HG02938 (cell line): ENCODE data around the gene FPR1.
"Not testable (repeated sequence)": the region's sequence is repeated elsewhere in the genome, so short reads cannot be mapped to it uniquely, and the experiment has no call there.

Experiments used
- ATAC-seq: cut with Tn5 transposase; IDR thresholded peaks from one replicate; pipeline ENCODE4 v1.9.1; 2021; ENCODE audit warnings: mild to moderate bottlenecking, moderate library complexity; ENCODE audit not compliant: unreplicated experiment

The FPR1 gene

DNA sequence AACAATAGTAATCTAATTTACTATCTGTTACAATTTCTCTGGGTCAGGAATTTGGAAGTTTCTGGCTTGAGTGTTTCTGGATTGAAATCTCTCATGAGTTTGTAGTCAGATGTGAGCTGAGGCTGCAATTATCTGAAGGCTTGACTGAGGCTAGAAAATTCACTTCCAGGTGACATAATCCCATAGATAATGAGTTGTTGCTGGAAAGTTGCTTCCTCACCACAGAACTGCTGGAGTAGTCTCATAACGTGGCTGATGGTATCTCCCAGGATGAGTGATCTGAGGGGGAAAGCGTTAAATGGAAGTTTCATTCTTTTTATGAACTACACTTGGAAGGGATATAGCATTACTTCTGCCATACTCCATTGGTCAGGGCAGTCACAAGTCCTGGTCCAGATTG lies 28.0 kb upstream of the FPR1 start:
- ATAC-seq = no peak

DNA sequence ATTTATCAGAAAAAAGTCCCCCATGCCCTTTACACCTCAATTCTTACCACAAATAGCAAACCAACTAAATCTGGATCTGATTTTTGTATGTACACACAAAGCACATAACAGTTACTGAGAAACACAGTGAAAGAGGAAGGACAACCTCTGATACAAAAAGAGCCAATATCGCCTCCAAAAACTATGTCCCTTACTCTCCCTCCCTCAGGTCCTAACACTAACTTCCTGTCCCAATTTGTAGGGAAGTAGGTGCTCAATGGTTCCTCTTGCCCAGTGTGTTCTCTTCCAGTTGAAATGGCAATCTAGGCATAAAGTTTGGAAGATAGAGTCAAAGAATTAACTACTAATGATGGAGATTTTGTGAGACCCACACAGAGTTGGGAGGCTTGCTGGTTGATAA lies 27.5 kb upstream of the FPR1 start:
- ATAC-seq = no peak

DNA sequence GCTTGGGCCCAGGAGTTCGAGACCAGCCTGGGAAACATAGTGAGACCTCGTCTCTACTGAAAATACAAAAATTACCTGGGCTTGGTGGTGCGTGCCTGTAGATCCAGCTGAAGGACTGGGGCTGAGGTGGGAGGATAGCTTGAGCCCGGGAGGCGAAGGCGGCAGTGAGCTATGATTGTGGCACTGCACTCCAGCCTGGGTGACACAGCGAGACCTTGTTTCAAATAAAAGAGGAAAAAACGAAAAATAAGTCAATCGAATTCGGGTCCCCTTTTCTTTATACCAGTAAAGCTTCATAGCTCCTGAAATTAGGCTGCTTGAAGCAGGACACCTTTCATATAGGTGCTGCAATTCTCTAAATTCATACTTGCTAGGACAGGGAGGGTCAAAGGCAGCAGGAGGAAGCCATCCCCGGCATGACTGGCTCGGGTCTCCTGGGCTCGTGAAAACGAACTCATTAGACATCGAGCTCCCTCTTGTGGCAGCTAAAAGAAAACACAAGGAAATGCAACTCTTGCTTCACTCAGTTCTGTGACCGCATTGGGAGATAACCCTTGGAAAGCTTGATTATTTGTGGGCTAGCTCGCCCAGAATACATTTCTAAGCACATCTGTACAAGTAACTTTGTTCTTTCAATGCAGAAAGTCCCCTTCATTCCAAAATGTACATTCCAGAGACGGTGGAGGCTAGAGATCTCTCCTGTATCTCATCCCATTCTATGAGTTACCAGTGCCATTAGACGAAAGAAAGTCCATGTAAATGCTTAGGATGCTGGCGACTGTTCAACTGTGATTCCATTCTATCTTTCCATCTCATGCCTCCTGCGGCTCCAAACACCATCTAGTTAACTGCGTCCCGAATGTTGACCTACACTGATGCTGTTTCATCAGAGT lies 26.1 kb upstream of the FPR1 start:
- ATAC-seq = no peak

DNA sequence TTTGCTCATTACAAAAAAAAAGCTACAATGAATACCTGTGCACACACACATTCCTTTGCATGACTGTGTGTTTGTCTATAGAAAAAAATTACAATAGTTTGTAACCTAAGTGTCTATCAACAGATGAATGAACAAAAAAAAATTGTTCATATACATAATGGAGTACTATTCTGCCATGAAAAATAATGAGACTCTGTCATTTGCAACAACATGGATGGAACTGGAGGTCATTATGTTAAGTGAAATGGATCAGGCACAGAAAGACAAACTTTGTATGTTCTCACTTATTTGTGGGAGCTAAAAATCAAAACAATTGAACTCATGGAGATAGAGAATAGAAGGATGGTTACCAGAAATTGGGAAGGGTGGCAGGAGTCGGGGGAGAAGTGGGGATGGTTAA lies 24.9 kb upstream of the FPR1 start:
- ATAC-seq = not testable (repeated sequence)

DNA sequence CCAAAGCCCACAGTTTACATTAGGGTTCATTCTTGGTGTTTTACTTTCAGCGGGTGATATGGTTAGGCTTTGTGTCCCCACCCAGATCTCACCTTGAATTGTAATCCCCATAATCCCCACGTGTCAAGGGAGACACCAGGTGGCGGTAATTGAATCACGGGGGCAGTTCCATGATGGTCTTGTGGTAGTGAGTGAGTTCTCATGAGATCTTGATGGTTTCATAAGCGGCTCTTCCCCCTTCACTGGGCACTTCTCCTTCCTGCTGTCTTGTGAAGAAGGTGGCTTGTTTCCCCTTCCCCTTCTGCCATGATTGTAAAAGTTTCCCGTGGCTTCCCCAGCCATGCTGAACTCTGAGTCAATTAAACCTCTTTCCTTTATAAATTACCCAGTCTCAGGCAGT lies 21.3 kb upstream of the FPR1 start:
- no peak for ATAC-seq

DNA sequence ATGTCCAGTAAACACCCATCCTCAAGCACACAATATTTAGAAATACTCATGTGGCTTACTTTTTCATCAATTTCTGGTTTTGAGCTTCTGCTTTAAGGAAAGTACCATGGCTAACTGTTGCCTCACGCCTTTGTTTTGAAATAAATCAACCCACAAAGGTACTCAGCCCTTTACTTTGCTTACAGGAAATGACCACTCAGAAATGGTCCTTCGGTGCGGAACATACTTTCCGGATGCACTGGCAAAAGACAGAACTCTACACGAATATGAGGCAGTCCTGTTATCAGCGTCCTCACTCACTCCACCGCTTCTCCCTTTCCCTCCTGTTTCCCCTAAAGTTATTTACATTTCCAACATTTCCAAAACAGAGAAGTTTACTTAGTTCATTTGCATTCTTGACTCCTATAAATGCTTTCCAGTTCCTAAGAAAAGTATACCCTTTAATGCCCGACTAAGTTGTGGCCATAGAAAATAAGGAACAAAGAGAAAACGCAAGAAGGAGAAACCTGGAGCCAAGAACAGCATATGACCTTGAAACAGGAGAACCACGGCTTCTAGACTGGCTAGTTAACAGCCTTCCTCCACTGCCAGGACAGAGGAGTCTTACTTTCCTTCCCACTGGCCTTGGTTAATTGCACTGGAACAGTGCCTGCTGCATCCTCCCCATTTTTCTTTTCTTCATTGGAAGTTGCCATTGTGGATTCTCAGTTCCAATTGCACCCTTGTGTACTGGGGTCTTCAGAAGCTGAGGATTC lies 19.9 kb upstream of the FPR1 start:
- no peak for ATAC-seq

DNA sequence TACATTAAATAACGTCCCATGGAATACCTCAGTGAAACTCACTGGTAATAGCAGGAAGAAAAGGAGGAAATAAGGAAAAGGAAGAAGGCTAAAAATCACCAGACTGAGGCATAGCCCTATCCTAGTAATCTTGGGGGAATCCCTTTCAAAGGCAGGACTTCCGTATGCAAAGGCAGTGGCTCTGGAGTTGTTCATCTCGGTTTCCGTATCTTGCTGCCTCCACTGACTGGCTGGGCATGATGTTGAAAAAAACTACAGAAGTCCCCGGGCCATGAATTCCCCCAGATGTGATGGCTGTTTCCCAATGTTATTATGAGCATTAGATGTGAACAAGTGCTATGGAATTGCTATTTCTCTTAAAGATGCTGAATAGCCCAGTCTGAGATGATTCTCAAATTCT lies 14.8 kb upstream of the FPR1 start:
- no peak for ATAC-seq

DNA sequence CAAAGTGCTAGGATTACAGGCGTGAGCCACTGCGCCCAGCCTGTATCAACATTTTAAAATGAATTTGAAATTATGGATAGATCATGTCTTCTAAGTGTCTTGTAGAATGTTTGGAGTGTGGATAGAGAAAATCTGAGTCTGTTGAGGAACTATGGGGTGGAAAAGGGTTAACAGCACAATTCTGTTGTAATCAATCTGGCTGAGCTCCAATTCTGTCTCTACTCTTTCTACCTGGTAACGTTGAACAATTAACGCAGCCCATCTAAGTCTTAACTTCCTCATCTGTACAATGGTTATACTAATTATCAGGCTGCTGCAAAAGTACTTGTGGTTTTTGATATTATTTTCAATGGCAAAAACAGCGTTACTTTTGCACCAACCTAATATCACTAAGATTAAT lies 13.4 kb upstream of the FPR1 start:
- ATAC-seq = no peak

DNA sequence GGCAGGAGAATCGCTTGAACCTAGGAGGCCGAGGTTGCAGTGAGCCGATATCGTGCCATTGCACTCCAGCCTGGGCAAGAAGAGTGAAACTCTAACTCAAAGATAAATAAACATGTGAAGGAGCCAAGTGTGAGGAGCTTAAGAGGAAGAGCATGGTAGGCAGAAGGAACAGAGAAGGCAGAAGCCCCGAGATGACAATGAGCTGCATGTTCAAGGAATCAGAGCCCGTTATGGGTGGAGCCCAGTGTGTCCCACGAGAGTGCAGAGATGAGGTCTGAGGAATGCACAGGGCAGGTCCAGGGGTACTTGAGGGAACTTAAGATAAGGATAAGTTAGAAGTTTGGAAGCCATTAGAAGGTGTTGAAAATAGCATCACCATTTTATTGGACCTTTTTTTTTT lies 10.0 kb upstream of the FPR1 start:
- no peak for ATAC-seq

DNA sequence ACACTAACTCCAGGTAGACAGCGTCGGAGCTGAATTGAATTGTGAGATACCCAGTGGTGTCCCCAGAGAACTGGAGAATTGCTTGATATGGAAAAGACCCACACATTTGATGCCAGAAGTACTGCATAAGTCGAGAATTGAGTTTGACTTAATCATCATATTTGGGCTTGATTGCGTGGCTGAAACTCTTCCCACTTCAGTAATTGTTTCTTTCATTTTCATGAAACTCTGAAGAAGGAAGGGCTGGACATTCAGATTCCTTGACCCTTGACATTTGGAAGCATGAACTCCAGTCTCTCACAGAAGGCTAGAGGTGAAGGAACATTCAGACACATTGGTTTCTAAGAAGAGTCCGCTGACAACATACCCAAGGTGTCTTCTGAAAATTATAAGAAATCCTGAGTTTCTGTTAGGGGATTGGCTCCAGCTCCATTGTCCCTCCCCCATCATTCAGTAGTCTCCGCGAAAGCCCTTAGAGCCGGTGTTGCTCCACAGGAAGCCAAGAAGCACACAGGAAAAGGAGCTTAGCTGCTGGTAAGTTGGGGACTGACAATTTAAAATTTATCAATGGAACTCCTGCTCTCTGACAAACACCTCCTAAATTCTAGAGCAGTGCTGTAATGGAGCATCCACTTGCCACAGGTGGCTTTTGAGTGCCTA lies 9.1 kb upstream of the FPR1 start, which contains the start of gene FPR2:
Gene FPR2, plus strand, starts transcription at position 484 of the 660 bp plus-strand sequence. CDS start 7,479 bp downstream, outside the sequence.
- ATAC-seq = no peak

DNA sequence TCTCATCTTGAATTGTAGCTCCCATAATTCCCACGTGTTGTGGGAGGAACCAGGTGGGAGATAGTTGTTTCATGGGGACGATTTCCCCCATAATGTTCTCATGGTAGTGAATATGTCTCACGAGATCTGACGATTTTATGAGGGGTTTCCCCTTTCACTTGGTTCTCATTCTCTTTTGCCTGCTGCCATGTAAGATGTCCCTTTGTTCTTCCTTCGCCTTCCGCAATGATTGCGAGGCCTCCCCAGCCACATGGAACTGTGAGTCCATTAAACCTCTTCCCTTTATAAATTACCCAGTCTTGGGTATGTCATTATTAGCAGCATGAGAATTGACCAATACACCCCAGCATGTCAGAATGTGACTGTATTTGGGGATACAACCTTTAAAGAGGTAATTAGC lies 3.9 kb upstream of the FPR1 start:
- ATAC-seq = no peak

DNA sequence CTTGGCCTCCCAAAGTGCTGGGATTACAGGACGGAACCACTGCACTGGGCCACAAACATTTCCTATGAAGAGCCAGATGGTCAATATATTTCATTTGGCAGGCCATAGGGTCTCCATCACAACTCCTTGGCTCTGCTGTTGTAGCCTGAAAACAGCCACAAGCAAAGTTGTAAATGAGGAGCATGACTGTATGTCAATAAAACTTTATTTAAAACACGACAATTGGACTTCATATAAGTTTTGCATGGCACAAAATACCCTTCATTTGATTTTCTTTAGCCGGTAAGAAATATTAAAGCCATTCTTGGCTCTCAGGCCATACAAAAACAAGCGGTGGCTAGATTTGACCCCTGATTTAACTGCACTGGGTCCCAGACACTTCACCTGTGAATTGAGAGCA lies 3.1 kb upstream of the FPR1 start:
- no peak for ATAC-seq

DNA sequence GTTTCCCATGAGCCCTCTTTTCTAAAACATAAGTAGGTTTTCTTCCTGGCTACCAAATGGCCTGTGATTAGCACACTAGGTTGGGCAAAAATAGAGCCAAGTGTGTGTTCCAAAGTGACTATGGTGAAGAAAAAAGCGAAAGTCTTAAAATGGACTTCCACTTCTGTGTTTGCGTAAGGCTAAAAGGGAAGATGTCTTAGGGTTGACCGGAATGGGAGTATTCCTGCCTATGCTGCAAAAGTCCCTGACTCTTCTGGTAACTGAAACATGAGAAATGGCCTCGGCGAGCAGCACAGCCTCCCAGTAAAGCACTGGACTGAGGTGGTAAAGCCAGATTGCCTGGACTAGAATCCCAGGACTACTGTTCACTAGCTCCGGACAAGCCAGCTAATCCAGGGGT lies 2.4 kb upstream of the FPR1 start:
- ATAC-seq = no peak

DNA sequence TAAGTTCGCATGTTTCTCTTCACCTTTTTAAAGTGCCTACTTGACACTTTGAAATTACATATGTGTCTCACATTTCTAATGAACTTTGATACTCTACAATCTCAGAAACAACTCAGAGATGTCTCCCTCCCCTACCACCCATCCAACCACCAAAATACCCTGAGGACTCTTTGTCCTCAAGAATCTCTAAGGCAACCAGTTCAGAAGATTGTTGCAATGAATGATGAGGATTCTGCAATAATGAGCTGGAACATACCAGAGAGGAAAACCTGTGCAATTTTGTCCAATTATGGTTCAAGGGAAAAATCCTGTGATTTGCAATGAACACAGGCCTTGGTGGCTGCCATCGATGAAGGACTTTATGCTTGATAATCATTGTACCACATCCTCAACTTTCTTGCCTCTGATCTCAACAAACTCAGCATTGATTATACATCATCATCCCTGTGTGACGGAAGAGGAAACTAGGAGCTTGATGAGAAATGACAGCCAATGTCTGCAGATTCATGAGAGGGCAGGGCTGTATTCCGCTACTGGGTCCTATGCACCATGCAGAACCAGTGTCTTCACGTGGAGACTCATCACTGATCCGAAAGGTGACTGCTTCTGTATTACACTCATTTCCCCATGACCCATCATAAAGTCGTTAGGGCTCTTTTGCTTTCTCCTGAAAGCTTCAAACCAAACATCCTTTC lies 1.1 kb downstream of the FPR1 start:
- ATAC-seq = no peak

DNA sequence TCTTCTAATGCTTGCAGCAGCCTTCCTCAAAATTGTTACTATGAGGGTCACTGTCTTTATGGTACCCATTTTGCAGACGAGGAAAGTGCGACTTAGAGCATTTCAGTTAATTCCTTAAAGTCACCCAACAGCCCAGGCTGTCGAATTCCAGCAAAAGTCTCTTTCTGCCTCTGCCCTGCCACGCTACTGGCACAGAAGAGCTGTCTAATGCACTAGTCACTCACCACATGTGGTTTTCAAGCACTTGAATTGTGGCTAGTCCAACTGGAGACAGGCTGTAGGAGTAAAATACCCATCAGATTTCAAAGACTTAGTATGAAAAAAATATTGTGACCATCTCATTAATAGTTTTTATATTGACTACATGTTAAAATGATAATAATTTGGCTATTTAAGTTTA lies 1.7 kb downstream of the FPR1 start:
- ATAC-seq = no peak

DNA sequence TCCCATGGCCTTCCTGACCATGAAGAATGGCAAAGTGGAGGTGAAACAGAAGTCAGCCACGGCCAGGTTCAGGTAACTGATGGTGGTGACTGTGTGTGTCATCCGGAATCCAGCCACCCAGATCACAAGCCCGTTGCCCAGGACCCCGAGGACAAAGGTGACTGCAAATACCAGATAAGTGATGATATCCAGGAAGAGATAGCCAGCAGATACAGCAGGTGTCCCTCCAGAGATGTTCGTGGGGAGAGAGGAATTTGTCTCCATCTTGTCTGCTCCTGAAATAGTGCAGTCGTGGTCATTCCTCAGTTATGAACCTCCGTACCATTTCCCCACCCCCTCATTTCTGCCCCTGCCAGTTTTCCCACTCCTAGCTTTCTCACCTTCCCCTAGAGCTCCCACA lies 4.9 kb downstream of the FPR1 start:
- no peak for ATAC-seq

DNA sequence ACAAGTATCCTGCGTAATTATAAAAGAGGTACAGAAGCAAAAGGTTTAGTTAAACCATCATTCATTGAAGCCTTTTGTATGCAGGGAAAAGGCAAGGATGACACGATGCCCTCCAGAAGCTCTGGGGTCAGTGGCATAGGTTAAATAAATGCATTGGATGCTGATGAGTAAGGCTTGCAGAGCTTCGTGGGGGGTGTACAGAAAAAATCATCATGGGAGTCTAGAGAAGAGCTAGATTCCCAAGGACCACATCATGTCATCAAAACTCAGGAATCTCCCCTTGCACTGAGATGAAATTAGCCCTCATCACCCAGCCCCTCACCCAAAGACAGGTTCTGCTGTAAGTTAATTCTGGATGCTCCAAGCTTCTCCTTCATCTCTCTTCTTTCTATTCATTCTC lies 8.3 kb downstream of the FPR1 start:
- no peak for ATAC-seq

DNA sequence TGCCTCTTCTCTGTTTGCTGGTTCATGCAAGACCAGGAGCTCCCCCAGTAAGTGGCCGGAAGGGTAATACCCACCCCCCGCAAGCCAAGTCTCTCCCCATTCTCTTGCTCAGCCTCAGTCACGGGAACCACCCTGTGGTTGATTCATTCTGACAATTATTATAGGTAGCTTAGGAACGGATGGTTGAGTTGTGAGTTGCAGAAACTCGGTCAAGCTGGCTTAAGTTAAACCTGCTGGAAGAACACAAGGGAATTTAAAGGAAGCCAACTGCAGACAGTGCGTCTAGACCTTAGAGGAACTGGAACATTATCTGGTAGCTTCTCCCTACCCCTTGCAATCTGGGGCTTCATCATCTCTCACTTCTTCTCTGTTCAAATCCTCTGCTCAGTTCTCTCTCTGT lies 8.9 kb downstream of the FPR1 start:
- no peak for ATAC-seq

DNA sequence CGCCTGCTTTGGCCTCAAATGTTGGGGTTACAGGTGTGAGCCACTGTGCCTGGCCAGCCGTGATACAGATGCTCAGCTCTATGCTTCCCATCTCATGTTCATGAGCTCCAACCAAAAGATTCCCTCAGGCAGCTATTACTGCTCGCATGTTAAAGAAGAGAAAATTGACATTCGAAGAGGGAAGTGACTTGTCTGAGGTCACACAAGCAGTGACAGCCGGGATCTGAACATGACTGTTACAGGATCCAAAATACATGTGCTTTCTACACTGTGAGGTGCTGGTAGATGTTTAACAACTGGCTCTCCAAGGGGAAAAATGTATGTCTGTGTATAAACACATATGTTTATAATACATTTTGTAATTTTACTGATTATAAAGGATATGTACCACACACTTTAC lies 11.3 kb downstream of the FPR1 start:
- no peak for ATAC-seq

DNA sequence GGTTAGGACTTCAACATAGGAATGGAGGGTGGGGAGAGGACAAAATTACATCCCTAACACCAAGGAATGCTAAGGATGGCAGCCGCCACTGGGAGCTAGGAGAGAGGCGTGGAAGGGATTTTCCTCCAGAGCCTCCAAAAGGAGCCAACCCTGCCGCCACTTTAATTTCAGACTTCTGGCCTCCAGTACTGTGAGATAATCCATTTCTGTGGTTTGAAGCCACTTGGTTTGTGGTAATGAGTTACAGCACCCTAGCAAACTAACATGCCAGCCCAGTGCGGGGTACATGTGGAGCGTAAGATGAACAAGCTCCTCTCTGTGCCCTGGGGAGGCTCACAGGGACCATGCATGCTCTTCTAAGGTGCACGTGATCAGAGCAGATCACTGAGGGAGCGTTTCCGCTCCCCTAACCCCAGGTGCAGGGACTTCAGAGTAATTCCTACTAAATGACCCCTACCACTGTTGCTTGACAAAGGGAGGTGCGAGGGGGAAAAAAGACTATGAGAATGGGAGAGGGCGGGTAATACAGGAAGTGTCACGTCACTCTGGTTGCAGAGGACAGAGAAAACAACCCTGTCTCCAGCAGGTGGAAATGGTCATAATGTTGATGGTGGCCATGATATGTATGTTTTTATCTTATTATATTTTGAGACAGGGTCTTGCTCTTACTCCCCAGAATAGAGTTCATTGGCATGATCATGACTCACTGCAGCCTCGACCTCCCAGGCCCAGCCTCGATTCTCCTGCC lies 12.0 kb downstream of the FPR1 start:
- no peak for ATAC-seq
